Heart left ventricle (tissue), 16 donors: Measurements from ENCODE around the gene STX11. TPM values are rescaled to one million over a fixed set of nuclear protein-coding genes. Genes with fewer than 3 reads are reported as not detected.
"Not testable (repeated sequence)": the region's sequence is repeated elsewhere in the genome, so short reads cannot be mapped to it uniquely, and the experiment has no call there.

Source experiments
- ATAC-seq, 4 donors: fragments of 200-7000 bp; cut with Tn5 transposase; one replicate each; pipeline ENCODE4 v1.9.1; 2020 to 2022; ENCODE audit warnings: moderate library complexity in 4 of 4, mild to moderate bottlenecking in 3 of 4, moderate number of reproducible peaks in 1 of 4
- DNase-seq, 5 donors: peaks; one replicate each; pipeline ENCODE4 v3.0.0-alpha.2; 2020
- H3K27ac ChIP-seq, 12 donors: fragments of 200-600 bp; sonication (generic) in 4 of 12; one replicate each; pipeline versions ENCODE4 v1.5.0 to v1.8.0; 2016 to 2022; ENCODE audit warnings: mild to moderate bottlenecking in 2 of 12
- H3K27me3 ChIP-seq, 9 donors: fragments of 200-600 bp; sonication (generic) in 2 of 9; one replicate each; pipeline versions ENCODE4 v1.5.1 to v1.8.0; 2016 to 2022; ENCODE audit warnings: mild to moderate bottlenecking in 3 of 9
- H3K36me3 ChIP-seq, 9 donors: fragments of 200-600 bp; sonication (generic) in 2 of 9; one replicate each; pipeline versions ENCODE4 v1.5.0 to v1.8.0; 2018 to 2022; ENCODE audit warnings: mild to moderate bottlenecking in 2 of 9
- H3K4me1 ChIP-seq, 12 donors: fragments of 200-600 bp; sonication (generic) in 4 of 12; one replicate each; pipeline versions ENCODE4 v1.5.0 to v1.8.0; 2016 to 2022; ENCODE audit warnings: mild to moderate bottlenecking in 3 of 12
- H3K4me3 ChIP-seq, 12 donors: fragments of 200-600 bp; sonication (generic) in 4 of 12; one replicate each; pipeline versions ENCODE4 v1.5.0 to v1.8.0; 2017 to 2022; ENCODE audit warnings: mild to moderate bottlenecking in 9 of 12, moderate library complexity in 4 of 12
- H3K9me3 ChIP-seq, 12 donors: fragments of 200-600 bp; sonication (generic) in 4 of 12; one replicate each; pipeline versions ENCODE4 v1.5.0 to v1.8.0; 2016 to 2022; ENCODE audit warnings: mild to moderate bottlenecking in 1 of 12
- POLR2A ChIP-seq, 2 donors: fragments of 450-650 bp; IDR thresholded peaks; one replicate each; pipeline ENCODE4 v1.6.1; 2017; ENCODE audit warnings: antibody characterized with exemption in 2 of 2, mild to moderate bottlenecking in 2 of 2, moderate library complexity in 2 of 2
- WGBS, 4 donors: extraction: QIAGEN DNeasy Blood & Tissue Kit in 2 of 4; methylation state at CpG; one replicate each; pipeline versions ENCODE4 v1.1.5 to v1.1.7; 2013 to 2018; 5-methylcytosine and 5-hydroxymethylcytosine counted together
- intact Hi-C, 10 donors: fragments of 100-400 bp; cut with DNase I; formaldehyde crosslinking; loops; one replicate each; pipeline versions ENCODE4 v1.11.1 to v1.14.2; 2022
- polyA plus RNA-seq, 2 donors: library from polyadenylated mRNA; stranded (reverse); fragments of 200-250 nt; gene quantifications; one replicate each; pipeline ENCODE4 v1.2.3, GENCODE V29; 2013
- total RNA-seq, 9 donors: library from RNA; depleted of rRNA in 2 of 9; stranded (reverse); fragments of >200 nt in 2 of 9; fragmentation: NEBNext Ultra II Directional in 3 of 9; extraction: Animal tissue kit (Norgen Biotek cat#: 25700) in 3 of 9; gene quantifications; one replicate each; pipeline versions ENCODE4 v1.1.0 to v1.2.4, GENCODE V29; 2016 to 2023
- TF ChIP-seq, protein P1 (sequence below), 12 donors: fragments of 200-600 bp; sonication (generic) in 4 of 12; IDR thresholded peaks; one replicate each; pipeline versions ENCODE4 v1.5.0 to v1.8.0; 2018 to 2022; ENCODE audit warnings: antibody characterized with exemption in 12 of 12, mild to moderate bottlenecking in 5 of 12
- donor health status: ischemic (EF 13 %, LVEDD 7.1; RV severe dilation, severe dysfunction).
- donor health status: healthy with polysubstance abuse.
- donor health status: DM: no; HTN: yes; CAD: no.
- donor health status: DM: no; HTN: no; CAD: no.
- donor health status: ischemic (EF 25% LVEDD 6.9; RV normal size, moderate dysfunction).
- donor health status: ischemic (EF 25% LVEDD 5.7; RV mildly dilated, moderate dysfunction).
- donor health status: healthy.
- donor health status: DM: yes; HTN: yes; CAD: no.
- donor health status: ischemic (EF 35%, LVEDD 5.7; RV mildly dilated, moderate dysfunction).
- donor health status: nonischemic (EF 11% LVEDD 7.7; RV severe dilation, severe dysfunction).
- donor health status: DM: yes; HTN: yes; CAD: no.
- donor health status: PGD.
- donor health status: ischemic (EF 29% LVEDD 5.4; RV normal size, mild dysfunction).
- donor health status: nonischemic (EF 23%, LVEDD 6.1; RV moderate dilation, normal function).

The STX11 gene
- total and polyA plus RNA-seq, 11 donors: 4.7 to 21.0 (median 9.0) TPM

GRCh38 chr6:144177726-144178125 lies 27.4 kb downstream of the STX11 start:
- Histone ChIP-seq H3K4me3 (no peak overlapping the region), H3K9me3 (peaks cover 0 to 5% (median 0%) of the 10 kb centered on the region in 12 donors), H3K36me3 (peaks cover 0 to 4% (median 0%) of the 10 kb centered on the region in 9 donors), H3K27ac (no peak overlapping the region), H3K4me1 (peaks cover 0 to 46% (median 0%) of the 10 kb centered on the region in 12 donors), H3K27me3 (no peaks in the 10 kb centered on the region)
- WGBS, 4 donors: 92 to 97% (median 95%) methylated on average over 3 of the region's 3 CpGs
- DNase-seq: no peak
- intact Hi-C loops: no loop called here
- TF ChIP-seq, protein P1, sequence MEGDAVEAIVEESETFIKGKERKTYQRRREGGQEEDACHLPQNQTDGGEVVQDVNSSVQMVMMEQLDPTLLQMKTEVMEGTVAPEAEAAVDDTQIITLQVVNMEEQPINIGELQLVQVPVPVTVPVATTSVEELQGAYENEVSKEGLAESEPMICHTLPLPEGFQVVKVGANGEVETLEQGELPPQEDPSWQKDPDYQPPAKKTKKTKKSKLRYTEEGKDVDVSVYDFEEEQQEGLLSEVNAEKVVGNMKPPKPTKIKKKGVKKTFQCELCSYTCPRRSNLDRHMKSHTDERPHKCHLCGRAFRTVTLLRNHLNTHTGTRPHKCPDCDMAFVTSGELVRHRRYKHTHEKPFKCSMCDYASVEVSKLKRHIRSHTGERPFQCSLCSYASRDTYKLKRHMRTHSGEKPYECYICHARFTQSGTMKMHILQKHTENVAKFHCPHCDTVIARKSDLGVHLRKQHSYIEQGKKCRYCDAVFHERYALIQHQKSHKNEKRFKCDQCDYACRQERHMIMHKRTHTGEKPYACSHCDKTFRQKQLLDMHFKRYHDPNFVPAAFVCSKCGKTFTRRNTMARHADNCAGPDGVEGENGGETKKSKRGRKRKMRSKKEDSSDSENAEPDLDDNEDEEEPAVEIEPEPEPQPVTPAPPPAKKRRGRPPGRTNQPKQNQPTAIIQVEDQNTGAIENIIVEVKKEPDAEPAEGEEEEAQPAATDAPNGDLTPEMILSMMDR (IDR thresholded peaks at IDR 0.05): no peak
- TF ChIP-seq POLR2A (IDR thresholded peaks at IDR 0.05): no peak
- no peak for ATAC-seq

DNA sequence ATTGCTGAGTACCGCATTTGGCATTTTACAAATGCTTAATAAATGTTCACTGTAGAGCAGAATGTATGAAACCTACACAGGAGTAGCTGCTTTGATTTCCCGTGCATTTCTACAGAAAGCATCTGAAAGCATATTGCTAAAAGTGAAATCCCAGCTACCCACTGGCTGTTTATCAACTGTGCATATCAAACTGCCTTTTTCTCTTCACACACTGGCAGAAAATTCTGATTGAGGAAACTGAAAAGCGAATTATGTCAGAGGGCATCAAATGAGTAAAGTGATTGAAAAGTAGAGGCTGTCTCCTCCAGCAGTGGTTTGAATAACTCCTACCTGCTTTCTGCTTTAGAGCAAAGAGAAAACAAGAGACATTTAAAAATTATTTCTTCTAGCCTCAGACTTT lies 28.0 kb downstream of the STX11 start:
- TF ChIP-seq, protein P1 (IDR thresholded peaks at IDR 0.05): no peak
- TF ChIP-seq POLR2A (IDR thresholded peaks at IDR 0.05): no peak
- H3K27ac ChIP-seq: no peak overlapping the region
- peaks cover 0 to 47% (median 0%) of the 10 kb centered on the region in 12 donors for H3K4me1 ChIP-seq
- no peak for ATAC-seq
- DNase-seq: no peak
- intact Hi-C loops: no loop called here
- no peak overlapping the region for H3K4me3 ChIP-seq
- H3K36me3 ChIP-seq: peaks cover 0 to 4% (median 0%) of the 10 kb centered on the region in 9 donors
- H3K27me3 ChIP-seq: no peaks in the 10 kb centered on the region
- no peaks in the 10 kb centered on the region for H3K9me3 ChIP-seq
- WGBS, 4 donors: 93 to 97% (median 94%) methylated on average over 3 of the region's 3 CpGs

- peaks cover 0 to 47% (median 0%) of the 10 kb centered on the region in 12 donors for H3K4me1 ChIP-seq
- H3K9me3 ChIP-seq: no peaks in the 10 kb centered on the region
- TF ChIP-seq, protein P1 (IDR thresholded peaks at IDR 0.05): no peak
- no peak for TF ChIP-seq POLR2A (IDR thresholded peaks at IDR 0.05)
- H3K27ac ChIP-seq: peak overlapping the region in 1 of 12 donors; percentile 63
- peaks cover 0 to 4% (median 0%) of the 10 kb centered on the region in 9 donors for H3K36me3 ChIP-seq
- ATAC-seq (no peak), DNase-seq (no peak)
- no peaks in the 10 kb centered on the region for H3K27me3 ChIP-seq
- H3K4me3 ChIP-seq: no peak overlapping the region
- 91 to 96% (median 94%) methylated on average over 4 of the region's 4 CpGs for WGBS, 4 donors
- intact Hi-C loops: no loop called here
Observed at GRCh38 chr6:144179237-144179636, 28.9 kb downstream of the STX11 start.

DNA sequence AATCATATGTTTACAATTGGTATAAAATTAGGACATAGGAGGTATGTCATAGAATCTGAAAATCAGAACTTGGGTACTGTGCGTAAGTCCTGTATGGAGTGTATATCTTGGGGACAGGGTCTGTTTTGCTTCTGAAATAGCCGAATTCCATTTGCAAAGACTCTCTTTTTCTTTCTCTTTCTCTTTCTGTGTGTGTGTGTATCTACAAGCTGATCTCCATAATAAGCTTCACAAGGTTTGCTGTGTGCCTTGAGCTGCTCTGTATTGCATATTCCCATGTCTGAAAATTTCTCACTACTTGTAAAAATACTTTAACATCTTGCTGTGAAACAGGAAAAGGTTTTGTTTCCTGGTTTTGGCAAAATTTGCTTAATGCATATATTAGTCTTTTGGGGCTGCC lies 29.5 kb downstream of the STX11 start:
- Histone ChIP-seq H3K9me3 (no peaks in the 10 kb centered on the region), H3K4me3 (no peak overlapping the region), H3K4me1 (peaks cover 0 to 47% (median 0%) of the 10 kb centered on the region in 12 donors), H3K27ac (peak overlapping the region in 1 of 12 donors; percentile 63), H3K36me3 (peaks cover 0 to 4% (median 0%) of the 10 kb centered on the region in 9 donors), H3K27me3 (no peaks in the 10 kb centered on the region)
- no peak for ATAC-seq
- 83 to 93% (median 86%) methylated on average over 2 of the region's 2 CpGs for WGBS, 4 donors
- DNase-seq: no peak
- intact Hi-C loops: no loop called here
- TF ChIP-seq, protein P1 (IDR thresholded peaks at IDR 0.05): no peak
- TF ChIP-seq POLR2A (IDR thresholded peaks at IDR 0.05): no peak

DNA sequence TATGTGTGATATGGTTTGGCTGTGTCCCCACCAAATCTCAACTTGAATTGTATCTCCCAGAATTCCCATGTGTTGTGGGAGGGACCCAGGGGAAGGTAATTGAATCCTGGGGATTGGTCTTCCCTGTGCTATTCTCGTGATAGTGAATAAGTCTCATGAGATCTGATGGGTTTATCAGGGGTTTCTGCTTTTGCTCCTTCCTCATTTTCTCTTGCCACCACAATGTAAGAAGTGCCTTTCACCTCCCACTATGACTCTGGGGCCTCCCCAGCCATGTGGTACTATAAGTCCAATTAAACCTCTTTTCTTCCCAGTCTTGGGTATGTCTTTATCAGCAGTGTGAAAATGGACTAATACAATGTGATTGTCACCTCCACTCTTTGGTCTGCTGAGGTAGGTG lies 30.0 kb downstream of the STX11 start:
- H3K27me3 ChIP-seq, H3K9me3 ChIP-seq, H3K4me3 ChIP-seq, intact Hi-C loops, DNase-seq, H3K36me3 ChIP-seq, ATAC-seq: not testable (repeated sequence)
- Histone ChIP-seq H3K27ac (peak overlapping the region in 1 of 12 donors; percentile 63), H3K4me1 (peaks cover 0 to 47% (median 0%) of the 10 kb centered on the region in 12 donors)
- whole genome bisulfite sequencing, 4 donors: 48 to 85% (median 76%) methylated on average over 1 of the region's 1 CpG
